ENCODE data around the gene MRPL12. TPM values are rescaled to one million over a fixed set of nuclear protein-coding genes. Genes with fewer than 3 reads are reported as not detected.

The MRPL12 gene
- total and polyA plus RNA-seq, 2 of the 13 experiments (the other 11 are each of a cell fraction or from before 2014, with no cell fraction given): 39.1 to 94.1 TPM

- TF ChIP-seq HDAC6 (IDR thresholded peaks at IDR 0.05; ENCODE audit: low read depth, low read length) (no peak), KLF11 (CRISPR knock-in tag; IDR thresholded peaks at IDR 0.05) (peak; percentile 64; the same call in 1 of the 2 replicates), NFE2L1 (CRISPR knock-in tag; IDR thresholded peaks at IDR 0.05; ENCODE audit: borderline replicate concordance) (no peak; the same call in 1 of the 2 replicates), SRSF4 (IDR thresholded peaks at IDR 0.05; ENCODE audit: low read depth, low read length, poor library complexity, severe bottlenecking) (peak; percentile 67), ZNF292 (CRISPR knock-in tag; IDR thresholded peaks at IDR 0.05; ENCODE audit: borderline replicate concordance, low read depth) (no peak), JUND (CRISPR knock-in tag; IDR thresholded peaks at IDR 0.05) (peak; percentile 76), ZNF414 (CRISPR knock-in tag; IDR thresholded peaks at IDR 0.05) (peak; percentile 96), ZNF557 (CRISPR knock-in tag; IDR thresholded peaks at IDR 0.05) (0 out of 2 replicates have a peak, but pooled peaks have one; percentile 43), ZBTB37 (CRISPR knock-in tag; IDR thresholded peaks at IDR 0.05) (no peak), ZNF672 (CRISPR knock-in tag; IDR thresholded peaks at IDR 0.05) (peak; percentile 92; the same call in 1 of the 2 replicates), NFAT5 (CRISPR knock-in tag; IDR thresholded peaks at IDR 0.05) (no peak), HNF1A (IDR thresholded peaks at IDR 0.05; ENCODE audit: low read depth) (no peak), HNF1A (CRISPR knock-in tag; IDR thresholded peaks at IDR 0.05; ENCODE audit: borderline replicate concordance) (peak; percentile 88), THRA (CRISPR knock-in tag; IDR thresholded peaks at IDR 0.05; ENCODE audit: borderline replicate concordance) (peak; percentile 91; the same call in 1 of the 2 replicates)
Observed at GRCh38 chr17:81702934-81703746, at the start of gene MRPL12 (continued).

All from HepG2 (cell line).